Left ventricle myocardium inferior (tissue), 1 donor: Measurements from ENCODE around the gene CEP104. TPM values are rescaled to one million over a fixed set of nuclear protein-coding genes. Genes with fewer than 3 reads are reported as not detected.

ENCODE experiments used
- DNase-seq: peaks from one replicate; pipeline ENCODE4 v3.0.0-alpha.2; 2020
- H3K27ac ChIP-seq: fragments of 200-600 bp; replicated peaks from 2 replicates; pipeline ENCODE4 v1.8.0; 2021
- H3K27me3 ChIP-seq: fragments of 200-600 bp; 2 replicates; pipeline ENCODE4 v1.8.0; 2021; ENCODE audit warnings: low read depth
- H3K36me3 ChIP-seq: fragments of 200-600 bp; 2 replicates; pipeline ENCODE4 v1.8.0; 2021
- H3K4me1 ChIP-seq: fragments of 200-600 bp; 2 replicates; pipeline ENCODE4 v1.8.0; 2021
- H3K4me3 ChIP-seq: fragments of 200-600 bp; 2 replicates; pipeline ENCODE4 v1.8.0; 2021; ENCODE audit warnings: mild to moderate bottlenecking, moderate library complexity
- H3K9me3 ChIP-seq: fragments of 200-600 bp; replicated peaks from 2 replicates; pipeline ENCODE4 v1.8.0; 2021
- intact Hi-C: fragments of 100-400 bp; cut with micrococcal nuclease; formaldehyde crosslinking; loops from one replicate; pipeline ENCODE4 v1.11.0; 2022
- total RNA-seq: library from RNA; stranded (reverse); fragmentation: NEBNext Ultra II Directional; extraction: Animal tissue kit (Norgen Biotek cat#: 25700); gene quantifications from one replicate; pipeline ENCODE4 v1.2.1, GENCODE V29; 2021
- TF ChIP-seq, protein P1 (sequence below): fragments of 200-600 bp; IDR thresholded peaks from 2 replicates; pipeline ENCODE4 v1.8.0; 2021; ENCODE audit warnings: antibody characterized with exemption, mild to moderate bottlenecking, borderline replicate concordance
- donor health status: DM: no; HTN: yes; CAD: no; lungs with severe emphysema.

Gene CEP104
- total RNA-seq, 1 donor from 2014 or later: 32.2 TPM

DNA sequence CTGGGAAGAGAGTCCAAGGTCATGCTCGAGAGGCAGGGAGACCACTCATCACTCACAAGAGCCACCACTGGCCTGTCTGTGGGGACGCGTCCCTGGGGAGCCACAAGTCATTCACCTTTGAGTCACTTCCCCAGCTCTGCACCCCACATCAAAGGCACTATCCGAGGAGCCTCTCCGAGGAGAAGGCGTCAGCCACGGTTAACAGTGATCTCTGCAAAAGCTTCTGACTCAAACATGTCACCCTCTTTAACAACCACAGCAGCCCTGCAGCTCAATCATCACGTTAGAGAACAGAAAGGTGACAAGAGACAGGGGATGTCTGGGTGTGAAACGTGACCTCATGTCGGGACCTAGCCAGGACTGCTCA is 69.7 kb downstream of the CEP104 start:
- Histone ChIP-seq H3K27me3 (no peaks in the 10 kb centered on the region), H3K27ac (no peak overlapping the region), H3K9me3 (no peaks in the 10 kb centered on the region), H3K4me3 (no peak overlapping the region), H3K4me1 (peaks cover 40% of the 10 kb centered on the region), H3K36me3 (peaks cover 67% of the 10 kb centered on the region)
- DNase-seq: no peak
- TF ChIP-seq, protein P1, sequence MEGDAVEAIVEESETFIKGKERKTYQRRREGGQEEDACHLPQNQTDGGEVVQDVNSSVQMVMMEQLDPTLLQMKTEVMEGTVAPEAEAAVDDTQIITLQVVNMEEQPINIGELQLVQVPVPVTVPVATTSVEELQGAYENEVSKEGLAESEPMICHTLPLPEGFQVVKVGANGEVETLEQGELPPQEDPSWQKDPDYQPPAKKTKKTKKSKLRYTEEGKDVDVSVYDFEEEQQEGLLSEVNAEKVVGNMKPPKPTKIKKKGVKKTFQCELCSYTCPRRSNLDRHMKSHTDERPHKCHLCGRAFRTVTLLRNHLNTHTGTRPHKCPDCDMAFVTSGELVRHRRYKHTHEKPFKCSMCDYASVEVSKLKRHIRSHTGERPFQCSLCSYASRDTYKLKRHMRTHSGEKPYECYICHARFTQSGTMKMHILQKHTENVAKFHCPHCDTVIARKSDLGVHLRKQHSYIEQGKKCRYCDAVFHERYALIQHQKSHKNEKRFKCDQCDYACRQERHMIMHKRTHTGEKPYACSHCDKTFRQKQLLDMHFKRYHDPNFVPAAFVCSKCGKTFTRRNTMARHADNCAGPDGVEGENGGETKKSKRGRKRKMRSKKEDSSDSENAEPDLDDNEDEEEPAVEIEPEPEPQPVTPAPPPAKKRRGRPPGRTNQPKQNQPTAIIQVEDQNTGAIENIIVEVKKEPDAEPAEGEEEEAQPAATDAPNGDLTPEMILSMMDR: no peak
- intact Hi-C loops: no loop called here

DNA sequence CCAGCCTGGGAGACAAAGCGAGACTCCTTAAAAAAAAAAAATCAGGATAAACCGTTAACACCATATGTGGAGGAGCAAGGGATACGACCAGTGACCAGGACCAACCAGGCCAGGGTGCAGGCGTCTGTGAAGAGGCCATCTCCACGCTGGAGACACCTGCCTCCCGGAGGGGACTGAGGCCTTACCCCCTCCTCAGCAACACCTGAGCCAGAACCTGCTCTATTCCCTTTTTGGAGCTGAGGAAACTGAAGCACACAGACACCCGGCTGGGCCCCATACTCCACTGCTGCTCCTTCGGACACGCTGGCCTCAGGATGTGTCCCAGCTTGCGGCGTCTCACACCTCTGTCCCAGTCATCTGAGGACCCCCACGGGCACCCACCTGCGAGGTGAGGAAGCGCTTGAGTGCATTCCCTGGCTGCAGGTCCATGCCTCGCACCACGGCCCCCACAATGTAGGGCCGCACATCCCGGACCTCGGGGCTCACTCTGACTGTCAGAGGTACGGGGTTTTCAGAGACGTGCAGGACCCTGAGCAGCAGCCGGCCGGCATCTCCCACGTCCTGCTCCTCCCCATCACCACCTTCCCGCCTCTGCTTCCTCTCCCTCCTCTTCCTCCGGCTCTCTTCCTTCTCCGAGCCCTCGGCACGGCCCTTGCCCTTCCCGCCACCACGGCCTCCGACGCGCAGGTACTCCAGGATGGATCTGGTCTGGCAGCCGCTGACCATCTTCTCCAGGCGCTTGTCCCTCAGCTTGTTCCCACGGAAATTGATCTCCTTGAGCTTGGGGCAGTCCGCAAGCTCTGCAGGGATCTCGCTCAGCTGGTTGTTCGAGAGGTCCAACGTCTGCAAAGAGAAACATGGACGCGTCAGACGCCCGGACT is 70.3 kb downstream of the CEP104 start:
- TF ChIP-seq, protein P1: no peak
- peaks cover 39% of the 10 kb centered on the region for H3K4me1 ChIP-seq
- no peak for DNase-seq
- no peak overlapping the region for H3K4me3 ChIP-seq
- intact Hi-C loops: no loop called here
- no peaks in the 10 kb centered on the region for H3K9me3 ChIP-seq
- H3K27me3 ChIP-seq: no peaks in the 10 kb centered on the region
- peaks cover 68% of the 10 kb centered on the region for H3K36me3 ChIP-seq
- no peak overlapping the region for H3K27ac ChIP-seq

- H3K4me1 ChIP-seq: peaks cover 30% of the 10 kb centered on the region
- TF ChIP-seq, protein P1: peak; percentile 15
- no peaks in the 10 kb centered on the region for H3K27me3 ChIP-seq
- intact Hi-C loops: no loop called here
- peaks cover 79% of the 10 kb centered on the region for H3K36me3 ChIP-seq
- no peak overlapping the region for H3K27ac ChIP-seq
- H3K4me3 ChIP-seq: no peak overlapping the region
- no peak for DNase-seq
- H3K9me3 ChIP-seq: no peaks in the 10 kb centered on the region
Measured at GRCh38 chr1:3785456-3786157, 71.4 kb downstream of the CEP104 start.

GRCh38 chr1:3785045-3785444 is 72.0 kb downstream of the CEP104 start:
- DNase-seq: no peak
- Histone ChIP-seq H3K27ac (no peak overlapping the region), H3K4me1 (peaks cover 24% of the 10 kb centered on the region), H3K4me3 (no peak overlapping the region), H3K9me3 (no peaks in the 10 kb centered on the region), H3K36me3 (peaks cover 84% of the 10 kb centered on the region), H3K27me3 (no peaks in the 10 kb centered on the region)
- intact Hi-C loops: no loop called here
- TF ChIP-seq, protein P1: no peak

DNA sequence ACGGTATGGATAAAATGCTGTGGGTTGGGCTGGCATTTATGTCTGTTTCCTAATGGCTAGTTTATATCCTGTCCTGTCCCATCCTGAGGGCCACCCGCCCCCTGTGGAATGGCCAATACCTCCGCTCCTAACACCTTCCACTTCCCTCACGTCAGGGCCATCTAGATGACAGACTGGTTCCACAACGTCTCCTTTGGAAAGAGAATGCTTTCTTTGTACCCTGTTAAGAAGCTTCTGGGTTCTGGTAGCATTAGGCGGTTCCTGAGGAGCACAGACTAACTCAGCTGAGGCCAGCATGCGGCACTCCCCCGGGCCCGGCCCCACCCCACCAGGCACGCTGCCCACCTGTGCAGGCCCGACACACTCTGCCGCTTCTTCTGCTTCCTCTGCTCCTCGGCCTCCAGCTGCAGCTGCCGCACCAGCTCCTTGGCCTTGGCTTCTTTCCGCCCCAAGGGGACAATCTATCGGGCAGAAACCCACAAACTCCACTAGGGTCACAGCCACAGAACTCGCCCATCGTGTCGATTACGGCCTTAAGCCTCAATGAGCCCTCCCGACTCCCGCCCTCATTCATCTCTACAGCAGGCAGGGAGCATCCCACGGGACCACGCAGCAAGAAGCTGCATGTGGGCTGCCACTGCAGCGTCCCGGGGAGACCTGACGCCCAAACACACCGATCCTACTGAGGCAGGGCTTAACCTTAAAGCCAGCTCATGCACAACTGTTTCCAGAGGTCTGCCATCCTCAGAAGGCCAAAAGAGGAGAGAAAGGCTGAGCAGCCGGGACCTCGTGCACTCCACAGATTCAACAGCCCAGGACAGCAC is 73.1 kb downstream of the CEP104 start:
- Histone ChIP-seq H3K4me1 (peaks cover 16% of the 10 kb centered on the region), H3K27me3 (no peaks in the 10 kb centered on the region), H3K4me3 (no peak overlapping the region), H3K9me3 (no peaks in the 10 kb centered on the region), H3K36me3 (peaks cover 96% of the 10 kb centered on the region), H3K27ac (no peak overlapping the region)
- TF ChIP-seq, protein P1: no peak
- intact Hi-C loops: no loop called here
- no peak for DNase-seq
